A673 (cell line): Measurements from ENCODE around the gene DIP2C. TPM values are rescaled to one million over a fixed set of nuclear protein-coding genes. Genes with fewer than 3 reads are reported as not detected.

ENCODE experiments used
- BruUV-seq: library from RNA; stranded (reverse); fragments of 400-500 nt; replicated peaks from 2 replicates; lab custom pipeline; 2021; lab: Mats Ljungman, UMichigan
- CTCF ChIA-PET: fragments of 300-600 bp; sonication (Branson Sonifier 250); formaldehyde crosslinking; loops from one replicate; lab custom pipeline; 2022; ENCODE audit warnings: antibody characterized with exemption; lab: Charles Lee
- POLR2A ChIA-PET: fragments of 300-600 bp; sonication (Branson Sonifier 250); formaldehyde crosslinking; loops from one replicate; lab custom pipeline; 2022; ENCODE audit warnings: antibody characterized with exemption; ENCODE audit not compliant: low non-redundant PET; lab: Charles Lee
- DNase-seq: peaks from one replicate; pipeline ENCODE4 v3.0.0-alpha.2; 2015; ENCODE audit warnings: low spot score
- H3K27ac ChIP-seq: fragments of 200-600 bp; sonication (generic); 2 replicates; pipeline ENCODE4 v1.5.1; 2016; ENCODE audit warnings: mixed run types, low read depth, mild to moderate bottlenecking, mixed read lengths, antibody characterized with exemption, low read length; ENCODE audit not compliant: poor library complexity, severe bottlenecking
- H3K27me3 ChIP-seq: fragments of 200-600 bp; sonication (generic); replicated peaks from 2 replicates; pipeline ENCODE4 v1.6.1; 2017; ENCODE audit warnings: mixed run types, low read depth, mild to moderate bottlenecking, mixed read lengths, antibody characterized with exemption, low read length; ENCODE audit not compliant: insufficient read depth, poor library complexity
- H3K36me3 ChIP-seq: fragments of 200-600 bp; sonication (generic); 2 replicates; pipeline ENCODE4 v1.6.1; 2016; ENCODE audit warnings: mixed run types, mild to moderate bottlenecking, mixed read lengths, antibody characterized with exemption, low read length; ENCODE audit not compliant: insufficient read depth, poor library complexity, severe bottlenecking
- H3K4me1 ChIP-seq: fragments of 200-600 bp; sonication (generic); 2 replicates; pipeline ENCODE4 v1.6.1; 2017; ENCODE audit warnings: mixed run types, mild to moderate bottlenecking, mixed read lengths, antibody characterized with exemption, low read length; ENCODE audit not compliant: insufficient read depth, poor library complexity, severe bottlenecking
- H3K4me3 ChIP-seq: fragments of 200-600 bp; sonication (generic); 2 replicates; pipeline ENCODE4 v1.5.1; 2016; ENCODE audit warnings: low read depth, mixed run types, mild to moderate bottlenecking, mixed read lengths, low read length; ENCODE audit not compliant: poor library complexity, severe bottlenecking
- H3K9me3 ChIP-seq: fragments of 200-600 bp; sonication (generic); 2 replicates; pipeline ENCODE4 v1.6.1; 2016; ENCODE audit warnings: mixed run types, low read depth, mild to moderate bottlenecking, mixed read lengths, antibody characterized with exemption, low read length; ENCODE audit not compliant: poor library complexity, severe bottlenecking
- EZH2 ChIP-seq: fragments of 200-600 bp; sonication (generic); IDR thresholded peaks from 2 replicates; pipeline ENCODE4 v1.6.1; 2017; ENCODE audit warnings: borderline replicate concordance, low read depth, mild to moderate bottlenecking, mixed read lengths, antibody characterized with exemption, low read length; ENCODE audit not compliant: poor library complexity, severe bottlenecking
- intact Hi-C: fragments of 100-400 bp; cut with micrococcal nuclease; formaldehyde crosslinking; loops from one replicate; pipeline ENCODE4 v1.10.0; 2022; ENCODE audit not compliant: unreplicated experiment
- total RNA-seq: library from RNA; stranded (reverse); gene quantifications from 2 replicates; pipeline ENCODE4 v1.2.3, GENCODE V29; 2021
- TF ChIP-seq, protein P1 (sequence below): fragments of 300-800, 200-600 bp; sonication (generic); conservative IDR thresholded peaks from 2 replicates; pipeline ENCODE4 v1.5.1; 2017; ENCODE audit warnings: low read depth, mild to moderate bottlenecking, antibody characterized with exemption, low read length, moderate library complexity, mixed read lengths

Gene DIP2C
- total RNA-seq, 1 experiment from 2014 or later = 13.2 TPM

DNA sequence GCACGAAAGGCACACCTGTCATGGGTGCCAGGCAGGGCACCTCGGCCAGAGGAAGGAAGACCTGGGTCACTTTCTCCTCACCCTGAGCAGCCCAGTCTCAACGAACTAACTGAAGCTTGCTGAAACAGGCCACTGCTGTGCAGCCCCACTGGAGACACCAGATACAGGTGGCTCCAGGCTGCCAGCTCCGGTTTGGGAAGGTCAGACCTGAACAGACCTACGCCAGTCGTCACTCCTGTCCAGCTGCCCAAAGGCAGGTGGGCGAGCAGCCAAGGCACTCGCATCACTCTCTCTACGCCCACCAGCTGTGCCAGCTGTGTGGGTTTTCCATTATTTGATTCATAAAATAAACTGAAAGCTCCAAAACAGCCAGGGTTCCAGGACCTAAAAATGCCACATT lies 298.2 kb downstream of the DIP2C start:
- CTCF ChIA-PET = no interaction called here

GRCh38 chr10:390449-391100 lies 298.9 kb downstream of the DIP2C start:
- Histone ChIP-seq H3K27ac (no peak overlapping the region), H3K4me3 (no peak overlapping the region), H3K4me1 (no peaks in the 10 kb centered on the region), H3K9me3 (no peaks in the 10 kb centered on the region), H3K36me3 (no peaks in the 10 kb centered on the region), H3K27me3 (no peaks in the 10 kb centered on the region)
- CTCF ChIA-PET = no interaction called here
- DNase-seq = no peak
- TF ChIP-seq EZH2 = no peak
- TF ChIP-seq, protein P1, sequence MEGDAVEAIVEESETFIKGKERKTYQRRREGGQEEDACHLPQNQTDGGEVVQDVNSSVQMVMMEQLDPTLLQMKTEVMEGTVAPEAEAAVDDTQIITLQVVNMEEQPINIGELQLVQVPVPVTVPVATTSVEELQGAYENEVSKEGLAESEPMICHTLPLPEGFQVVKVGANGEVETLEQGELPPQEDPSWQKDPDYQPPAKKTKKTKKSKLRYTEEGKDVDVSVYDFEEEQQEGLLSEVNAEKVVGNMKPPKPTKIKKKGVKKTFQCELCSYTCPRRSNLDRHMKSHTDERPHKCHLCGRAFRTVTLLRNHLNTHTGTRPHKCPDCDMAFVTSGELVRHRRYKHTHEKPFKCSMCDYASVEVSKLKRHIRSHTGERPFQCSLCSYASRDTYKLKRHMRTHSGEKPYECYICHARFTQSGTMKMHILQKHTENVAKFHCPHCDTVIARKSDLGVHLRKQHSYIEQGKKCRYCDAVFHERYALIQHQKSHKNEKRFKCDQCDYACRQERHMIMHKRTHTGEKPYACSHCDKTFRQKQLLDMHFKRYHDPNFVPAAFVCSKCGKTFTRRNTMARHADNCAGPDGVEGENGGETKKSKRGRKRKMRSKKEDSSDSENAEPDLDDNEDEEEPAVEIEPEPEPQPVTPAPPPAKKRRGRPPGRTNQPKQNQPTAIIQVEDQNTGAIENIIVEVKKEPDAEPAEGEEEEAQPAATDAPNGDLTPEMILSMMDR = no peak
- no TSS peak for BruUV-seq
- POLR2A ChIA-PET = no interaction called here
- intact Hi-C loops = no loop called here

More for the DNA sequence above, 298.2 kb downstream of the DIP2C start:
- no peaks in the 10 kb centered on the region for H3K4me1 ChIP-seq
- H3K27me3 ChIP-seq = no peaks in the 10 kb centered on the region
- H3K9me3 ChIP-seq = no peaks in the 10 kb centered on the region
- no peak for TF ChIP-seq EZH2
- TF ChIP-seq, protein P1 = no peak
- POLR2A ChIA-PET = no interaction called here
- no peak overlapping the region for H3K4me3 ChIP-seq
- no peaks in the 10 kb centered on the region for H3K36me3 ChIP-seq
- no peak for DNase-seq
- BruUV-seq = no TSS peak
- intact Hi-C loops = no loop called here
- no peak overlapping the region for H3K27ac ChIP-seq

GRCh38 chr10:389836-390448 lies 299.5 kb downstream of the DIP2C start:
- Histone ChIP-seq H3K36me3 (no peaks in the 10 kb centered on the region), H3K4me3 (no peak overlapping the region), H3K9me3 (no peaks in the 10 kb centered on the region), H3K4me1 (no peaks in the 10 kb centered on the region), H3K27ac (no peak overlapping the region), H3K27me3 (no peaks in the 10 kb centered on the region)
- intact Hi-C loops = no loop called here
- DNase-seq = no peak
- ChIA-PET POLR2A (no interaction called here), CTCF (no interaction called here)
- no peak for TF ChIP-seq EZH2
- TF ChIP-seq, protein P1 = no peak
- no TSS peak for BruUV-seq
